NCI-H2029 treated with DMSO at 0.1 percent for 48 hours (cell line): ENCODE data around the gene FOXD4L3.
"Not testable (repeated sequence)": the region's sequence is repeated elsewhere in the genome, so short reads cannot be mapped to it uniquely, and the experiment has no call there.

Experiments
- DNase-seq: peaks from one replicate; lab custom pipeline; 2025; lab: John Stamatoyannopoulos, UW

The FOXD4L3 gene

GRCh38 chr9:68302567-68302966 is at the start of gene FOXD4L3:
Gene FOXD4L3 (plus strand): TSS chr9:68302867. CDS start chr9:68302952, 85 bp downstream.
- DNase-seq = not testable (repeated sequence)

- DNase-seq = not testable (repeated sequence)
Measured at GRCh38 chr9:68281041-68281440, 21.6 kb upstream of the FOXD4L3 start.

GRCh38 chr9:68303771-68304170 is 1.1 kb downstream of the FOXD4L3 start:
- not testable (repeated sequence) for DNase-seq

GRCh38 chr9:68304212-68304611 is 1.5 kb downstream of the FOXD4L3 start:
- DNase-seq = not testable (repeated sequence)

- DNase-seq = not testable (repeated sequence)
Measured at GRCh38 chr9:68304777-68305176, 2.1 kb downstream of the FOXD4L3 start.

- DNase-seq = not testable (repeated sequence)
Measured at GRCh38 chr9:68305680-68306285, 3.1 kb downstream of the FOXD4L3 start.

- not testable (repeated sequence) for DNase-seq
Measured at GRCh38 chr9:68306391-68306964, 3.8 kb downstream of the FOXD4L3 start.

- not testable (repeated sequence) for DNase-seq
Measured at GRCh38 chr9:68307127-68307526, 4.5 kb downstream of the FOXD4L3 start.

- DNase-seq = not testable (repeated sequence)
Measured at GRCh38 chr9:68307654-68308053, 5.0 kb downstream of the FOXD4L3 start.

GRCh38 chr9:68311208-68311607 is 8.5 kb downstream of the FOXD4L3 start:
- not testable (repeated sequence) for DNase-seq

- DNase-seq = not testable (repeated sequence)
Measured at GRCh38 chr9:68318209-68318608, 15.5 kb downstream of the FOXD4L3 start.

GRCh38 chr9:68323749-68324148 is 21.1 kb downstream of the FOXD4L3 start:
- not testable (repeated sequence) for DNase-seq

GRCh38 chr9:68324518-68324917 is 21.9 kb downstream of the FOXD4L3 start:
- DNase-seq = not testable (repeated sequence)

- not testable (repeated sequence) for DNase-seq
Measured at GRCh38 chr9:68329106-68329505, 26.4 kb downstream of the FOXD4L3 start.

- not testable (repeated sequence) for DNase-seq
Measured at GRCh38 chr9:68330531-68331173, 28.0 kb downstream of the FOXD4L3 start.

GRCh38 chr9:68332122-68332521 is 29.5 kb downstream of the FOXD4L3 start:
- not testable (repeated sequence) for DNase-seq

- not testable (repeated sequence) for DNase-seq
Measured at GRCh38 chr9:68335935-68336334, 33.3 kb downstream of the FOXD4L3 start.

- not testable (repeated sequence) for DNase-seq
Measured at GRCh38 chr9:68336639-68337339, 34.1 kb downstream of the FOXD4L3 start.

GRCh38 chr9:68338000-68338399 is 35.3 kb downstream of the FOXD4L3 start:
- DNase-seq = not testable (repeated sequence)

- DNase-seq = not testable (repeated sequence)
Measured at GRCh38 chr9:68342265-68343025, 39.8 kb downstream of the FOXD4L3 start.

GRCh38 chr9:68343242-68343641 is 40.6 kb downstream of the FOXD4L3 start:
- not testable (repeated sequence) for DNase-seq

- DNase-seq = not testable (repeated sequence)
Measured at GRCh38 chr9:68343992-68344391, 41.3 kb downstream of the FOXD4L3 start.
